HG03060 (cell line): ENCODE data around the gene FOXA3.
"Not testable (repeated sequence)": the region's sequence is repeated elsewhere in the genome, so short reads cannot be mapped to it uniquely, and the experiment has no call there.

Experiments
- ATAC-seq: cut with Tn5 transposase; IDR thresholded peaks from one replicate; pipeline ENCODE4 v1.9.1; 2021; ENCODE audit warnings: low read depth, moderate number of reproducible peaks; ENCODE audit not compliant: unreplicated experiment

Gene FOXA3

DNA sequence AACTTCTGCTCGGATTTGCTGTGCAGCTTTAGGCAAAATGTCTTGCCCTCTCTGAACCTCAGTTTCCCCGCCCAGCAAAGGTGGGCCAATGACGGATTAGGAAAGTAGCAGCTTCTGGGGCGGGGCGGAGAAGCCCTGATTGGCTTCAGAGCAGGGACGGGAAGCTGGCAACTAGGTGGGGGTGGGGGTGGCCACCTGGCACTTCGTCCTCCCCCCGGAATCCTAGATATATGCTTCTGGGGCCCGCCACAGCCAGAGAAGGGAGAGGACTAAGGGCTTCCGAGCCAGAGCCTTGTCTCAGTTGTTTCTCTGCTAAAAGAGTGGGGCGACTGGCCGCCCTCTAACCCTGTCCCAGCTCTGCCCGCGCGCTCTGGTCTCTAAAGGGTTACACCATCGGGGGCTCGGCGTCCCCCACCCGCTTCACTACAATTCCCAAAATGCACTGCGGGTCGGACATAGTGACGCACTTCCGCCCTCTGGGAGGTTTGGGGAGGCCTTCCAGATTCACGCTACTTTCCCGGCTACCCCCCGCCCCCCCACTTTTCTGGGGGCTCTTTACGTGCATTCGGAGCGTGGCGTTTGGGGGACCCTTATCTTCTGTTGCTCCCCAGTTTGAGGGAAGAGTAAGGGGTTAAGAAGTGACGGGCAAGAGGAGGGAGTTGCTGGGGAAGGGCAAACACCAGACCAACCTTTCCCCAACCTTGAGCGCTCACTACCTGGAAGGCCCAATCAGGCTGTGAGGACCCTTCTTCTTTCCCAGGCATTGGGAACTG lies 22.5 kb downstream of the FOXA3 start:
- ATAC-seq, result peak; percentile 37

DNA sequence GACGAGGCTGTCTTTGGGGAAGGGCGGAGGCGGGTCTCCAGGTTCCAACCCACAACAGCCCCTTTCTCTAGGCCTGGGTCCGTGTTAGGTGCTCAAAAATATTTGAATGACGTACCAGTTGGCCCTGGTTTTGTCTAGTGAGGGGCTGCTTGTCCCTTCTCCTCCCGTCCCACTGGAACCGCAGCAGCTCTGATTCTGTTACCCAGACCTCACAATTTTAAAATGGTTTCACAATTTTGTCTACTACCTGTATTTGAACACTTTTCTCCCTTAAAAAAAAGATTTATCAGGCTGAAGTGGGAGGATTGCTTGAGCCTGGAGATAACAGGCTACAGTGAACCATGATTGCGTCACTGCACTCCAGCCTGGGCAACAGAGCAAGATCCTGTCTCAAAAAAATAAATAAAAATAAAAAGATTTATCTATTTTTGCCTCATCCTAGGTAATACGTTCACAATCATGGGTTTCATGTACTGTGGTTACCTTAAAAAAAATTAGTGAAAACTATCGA lies 23.1 kb downstream of the FOXA3 start:
- ATAC-seq, result no peak

DNA sequence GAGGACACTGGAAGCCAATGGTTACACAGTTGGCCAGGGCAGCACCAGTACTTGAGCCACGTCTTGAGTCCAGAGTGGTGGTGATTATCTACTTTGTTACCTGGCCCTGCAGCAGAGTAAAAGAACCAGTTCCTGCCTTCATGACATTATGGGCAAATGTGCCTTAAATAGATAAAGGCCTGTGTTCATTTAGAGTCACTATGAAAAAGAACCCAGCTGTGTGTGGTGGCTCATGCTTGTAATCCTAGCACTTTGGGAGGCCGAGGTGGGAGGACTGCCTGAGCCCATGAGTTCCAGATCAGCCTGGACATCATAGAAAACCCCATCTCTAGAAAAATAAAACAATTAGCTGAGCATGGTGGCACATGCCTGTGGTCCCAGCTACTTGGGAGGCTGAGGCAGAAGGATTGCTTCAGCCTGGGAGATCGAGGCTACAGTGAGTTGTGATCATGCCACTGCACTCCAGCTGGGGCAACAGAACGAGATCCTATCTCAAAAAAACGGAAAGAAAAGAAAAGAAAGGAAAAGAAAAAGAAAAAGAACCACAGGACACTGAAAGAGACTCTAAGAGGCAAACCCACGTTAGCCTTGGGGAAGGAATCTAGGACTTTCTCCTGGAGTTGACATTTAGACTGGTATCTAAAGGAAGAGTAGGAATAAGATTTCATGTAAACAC lies 25.2 kb downstream of the FOXA3 start:
- ATAC-seq, result no peak

DNA sequence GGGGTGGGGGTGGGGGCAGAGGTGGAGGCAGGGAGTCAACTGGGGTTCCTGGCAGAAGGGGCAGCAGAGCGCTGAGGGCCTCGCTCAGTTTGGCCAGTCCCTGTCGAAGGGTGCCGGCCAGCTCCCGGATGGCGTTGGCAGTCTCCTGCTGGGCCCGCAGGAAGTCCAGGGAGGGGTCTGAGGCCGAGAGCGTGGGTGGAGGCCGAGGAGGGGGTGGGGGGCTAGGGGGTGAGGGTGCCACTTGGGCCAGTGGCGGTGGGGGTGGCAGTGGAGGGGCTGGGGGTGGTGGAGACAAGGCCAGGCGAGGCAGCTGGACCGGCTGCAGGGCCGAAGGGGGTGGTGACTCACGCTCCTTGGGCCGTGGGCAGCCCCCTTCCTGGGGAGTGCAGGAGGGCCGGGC lies 26.8 kb downstream of the FOXA3 start:
- no peak for ATAC-seq

DNA sequence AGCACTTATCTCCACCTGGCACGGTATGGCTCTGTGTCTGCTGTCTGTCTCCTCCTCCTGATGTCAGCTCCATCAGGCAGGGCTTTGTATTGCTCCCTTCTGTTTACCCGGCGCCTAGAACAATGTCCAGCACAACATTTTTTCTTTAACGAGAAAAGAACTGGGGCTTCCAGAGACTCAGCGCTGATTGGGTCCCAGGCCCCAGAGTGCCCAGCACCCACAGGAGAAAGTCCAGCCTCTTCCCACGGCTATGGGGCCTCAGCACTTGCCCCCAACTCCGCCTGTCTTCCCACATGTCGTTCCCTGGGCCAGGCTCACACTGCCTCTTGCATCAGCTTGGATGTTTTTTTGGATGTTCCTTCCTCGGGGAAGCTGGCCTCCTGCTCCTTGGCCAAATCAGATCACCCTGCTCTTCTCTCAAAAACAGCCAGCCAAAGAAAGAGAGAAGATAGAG lies 31.4 kb downstream of the FOXA3 start:
- no peak for ATAC-seq

DNA sequence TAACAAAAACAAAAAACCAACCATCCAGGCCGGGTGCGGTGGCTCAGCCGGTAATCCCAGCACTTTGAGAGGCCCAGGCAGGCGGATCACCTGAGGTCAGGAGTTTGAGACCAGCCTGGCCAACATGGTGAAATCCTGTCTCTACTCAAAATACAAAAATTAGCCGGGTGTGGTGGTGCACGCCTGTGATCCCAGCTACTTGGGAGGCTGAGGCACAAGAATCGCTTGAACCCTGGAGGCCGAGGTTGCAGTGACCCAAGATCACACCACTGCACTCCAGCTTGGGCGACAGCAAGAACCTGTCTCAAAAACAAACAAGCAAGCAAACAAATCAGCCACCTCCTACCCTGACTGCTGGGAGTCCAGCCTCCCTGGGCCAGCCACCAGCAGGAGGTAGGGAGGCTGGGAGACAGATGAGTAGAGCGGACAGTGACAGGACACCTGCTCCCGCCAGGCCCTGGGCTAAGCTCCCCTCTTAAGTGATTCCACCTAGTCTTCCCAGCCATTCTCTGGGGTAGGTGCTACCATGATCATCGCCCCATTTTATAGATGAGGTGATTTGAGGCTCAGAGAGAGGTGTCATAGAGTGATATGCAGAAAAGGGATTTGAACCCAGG lies 32.0 kb downstream of the FOXA3 start:
- ATAC-seq, result not testable (repeated sequence)

DNA sequence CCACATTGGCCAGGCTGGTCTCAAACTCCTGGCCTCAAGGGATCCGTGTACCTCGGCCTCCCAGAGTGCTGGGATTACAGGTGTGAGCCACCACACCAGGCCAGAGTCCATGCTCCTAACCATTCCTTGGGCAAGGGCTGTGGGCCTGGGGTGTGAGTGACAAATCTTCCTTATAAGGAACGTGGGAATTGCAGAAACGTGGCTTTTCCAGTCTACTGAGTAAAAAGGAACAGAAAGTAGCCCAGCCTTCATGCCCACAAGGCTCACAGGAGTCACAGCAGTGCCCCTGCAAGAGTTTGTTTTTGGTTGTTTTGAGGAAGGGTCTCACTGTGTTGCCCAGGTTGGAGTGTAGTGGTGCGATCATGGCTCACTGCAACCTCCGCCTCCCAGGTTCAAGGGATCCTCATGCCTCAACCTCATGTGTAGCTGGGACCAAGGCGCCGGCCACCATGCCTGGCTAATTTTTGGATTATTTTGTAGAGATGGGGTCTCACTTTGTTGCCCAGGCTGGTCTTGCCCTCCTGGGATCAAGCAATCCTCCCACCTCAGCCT lies 33.2 kb downstream of the FOXA3 start:
- ATAC-seq, result no peak

DNA sequence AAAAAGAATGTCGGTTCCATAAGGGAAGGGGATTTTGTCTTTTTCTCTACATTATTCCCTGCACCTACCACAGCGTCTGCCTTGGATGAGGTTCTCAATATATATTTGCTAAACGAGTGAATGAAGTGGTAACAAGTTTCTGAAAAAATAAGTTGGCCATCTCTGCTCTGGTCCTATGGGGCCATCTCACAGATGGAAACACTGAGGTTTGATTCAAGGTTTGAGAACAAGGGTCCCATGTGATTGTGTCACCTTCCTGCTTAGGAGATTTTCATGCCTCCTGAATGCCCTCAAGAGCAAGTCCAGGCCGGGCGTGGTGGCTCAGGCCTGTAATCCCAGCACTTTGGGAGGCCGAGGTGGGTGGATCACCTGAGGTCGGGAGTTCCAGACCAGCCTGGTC lies 35.1 kb downstream of the FOXA3 start:
- no peak for ATAC-seq

DNA sequence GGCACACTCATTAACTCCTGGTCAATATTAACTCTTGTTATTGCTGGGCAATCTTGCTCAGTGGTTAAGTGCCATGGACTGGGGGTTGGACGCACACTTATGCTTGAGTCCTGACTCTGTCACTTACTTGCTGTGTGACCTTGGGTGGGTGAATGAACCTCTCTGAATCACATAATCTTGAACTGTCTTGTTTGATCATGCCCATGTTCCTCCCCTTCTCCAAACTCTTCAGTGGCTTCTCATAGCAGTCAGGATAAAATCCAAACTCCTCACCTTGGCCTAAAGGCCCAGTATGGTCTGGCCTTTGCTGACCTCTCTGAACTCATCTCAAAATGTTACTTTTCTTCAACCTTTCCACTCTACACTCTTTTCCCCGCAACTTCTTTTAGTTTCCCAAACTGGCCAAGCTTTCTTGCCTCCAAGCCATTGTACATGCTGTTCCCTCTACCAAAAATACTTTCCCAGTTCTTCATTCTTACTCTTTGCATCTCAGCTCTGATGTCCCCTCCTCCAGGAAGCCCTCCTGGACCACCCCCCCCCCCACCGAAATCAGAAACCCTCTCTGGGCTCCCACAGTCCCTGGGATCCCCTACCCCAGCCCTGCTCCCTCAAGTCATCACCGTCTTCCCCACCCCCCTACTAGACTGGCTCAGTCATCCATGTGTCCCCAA lies 35.9 kb downstream of the FOXA3 start:
- no peak for ATAC-seq

DNA sequence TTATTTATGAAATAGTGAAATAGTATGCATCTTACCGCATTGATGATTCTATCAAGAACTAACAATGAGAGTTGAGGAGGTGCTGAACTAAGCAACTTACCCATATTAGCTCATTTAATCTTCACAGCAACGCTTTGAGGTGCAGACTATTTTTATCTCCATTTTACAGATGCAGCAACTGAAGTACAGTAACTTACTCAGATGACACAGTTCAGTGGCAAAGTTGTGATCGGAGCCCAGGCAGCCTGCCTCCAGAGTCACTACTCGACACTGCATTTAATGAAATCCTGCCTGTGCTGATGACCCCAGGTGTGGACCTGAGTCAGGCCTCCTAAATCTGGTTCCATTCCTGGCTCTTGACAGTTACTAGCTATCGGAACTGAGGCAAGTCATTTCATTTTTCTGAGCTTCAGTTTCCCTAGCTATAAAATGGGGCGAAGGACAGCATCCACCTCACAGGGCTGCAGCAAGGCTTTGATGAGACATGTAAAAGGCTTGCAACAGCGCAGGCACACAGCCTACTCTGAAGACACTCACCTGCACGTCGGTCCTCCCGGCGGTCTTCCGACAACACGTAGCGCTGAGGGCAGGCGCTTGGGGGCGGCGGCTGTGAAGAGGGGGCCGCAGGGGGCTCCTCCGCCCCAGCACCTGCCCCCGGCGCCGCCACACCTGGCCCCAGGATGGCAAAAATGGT lies 36.8 kb downstream of the FOXA3 start:
- ATAC-seq, result no peak

DNA sequence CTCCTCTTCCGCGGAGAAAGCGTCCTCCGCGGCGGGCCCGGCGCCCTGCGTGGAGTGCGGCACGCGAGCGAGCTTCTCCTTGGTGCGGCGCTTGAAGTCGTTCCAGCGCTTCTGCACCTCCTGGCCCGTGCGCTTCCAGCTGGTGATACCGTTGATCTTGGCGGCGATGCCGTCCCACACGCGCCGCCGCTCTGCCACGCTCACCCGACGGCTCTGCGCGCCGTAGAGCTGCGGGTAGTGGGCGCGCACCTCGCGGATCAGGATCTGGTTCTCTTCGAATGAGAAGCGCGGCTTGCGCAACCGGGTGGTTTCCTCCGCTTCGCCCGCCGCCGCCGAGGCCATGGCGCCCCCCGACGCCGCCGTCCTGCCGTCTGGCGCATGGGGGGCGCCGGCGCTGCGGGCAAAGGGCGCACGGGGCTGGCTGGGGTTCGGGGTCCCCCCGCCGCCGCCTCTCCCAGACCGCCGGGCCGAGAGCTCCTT lies 37.3 kb downstream of the FOXA3 start:
- no peak for ATAC-seq

DNA sequence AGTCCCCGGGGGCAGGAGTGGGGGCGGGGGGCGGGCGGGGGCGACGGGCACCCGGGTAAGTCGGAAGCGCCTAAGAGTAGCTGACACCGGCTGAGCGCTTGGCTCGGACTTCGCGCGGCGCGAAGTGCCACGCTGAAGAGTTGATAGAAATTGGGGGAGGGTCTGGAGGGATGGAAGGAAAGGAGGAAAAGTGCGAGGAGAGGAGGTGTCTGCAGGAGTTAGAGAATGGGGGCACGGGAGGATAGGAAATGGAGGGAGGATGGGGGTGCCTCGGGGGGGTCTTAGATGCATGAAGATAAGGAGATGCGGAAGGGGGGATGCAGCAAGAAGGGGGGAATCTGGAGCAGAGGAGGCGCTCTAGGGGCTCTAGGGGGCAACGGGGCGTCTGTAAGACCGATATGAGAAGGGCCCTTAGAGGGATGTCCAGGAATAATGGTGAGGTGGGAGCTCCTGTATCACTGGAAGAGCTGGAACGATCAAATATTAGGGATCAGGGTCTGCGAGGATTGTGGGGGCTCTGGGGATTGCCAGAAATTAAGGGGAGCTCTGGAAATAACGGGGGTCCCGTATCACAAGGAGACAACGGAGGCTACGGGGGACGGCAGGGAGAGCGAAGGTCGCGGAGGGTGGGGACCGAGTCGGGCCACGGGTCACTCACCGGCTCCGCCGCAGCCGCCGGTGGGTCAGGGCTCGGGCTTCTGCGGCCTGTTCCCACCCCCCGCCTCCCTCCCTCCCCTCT lies 38.0 kb downstream of the FOXA3 start, which contains the start of gene MYPOP:
Gene MYPOP, minus strand, starts transcription at position 702 of the 739 bp plus-strand sequence. CDS start 840 bp downstream, outside the sequence.
- no peak for ATAC-seq

DNA sequence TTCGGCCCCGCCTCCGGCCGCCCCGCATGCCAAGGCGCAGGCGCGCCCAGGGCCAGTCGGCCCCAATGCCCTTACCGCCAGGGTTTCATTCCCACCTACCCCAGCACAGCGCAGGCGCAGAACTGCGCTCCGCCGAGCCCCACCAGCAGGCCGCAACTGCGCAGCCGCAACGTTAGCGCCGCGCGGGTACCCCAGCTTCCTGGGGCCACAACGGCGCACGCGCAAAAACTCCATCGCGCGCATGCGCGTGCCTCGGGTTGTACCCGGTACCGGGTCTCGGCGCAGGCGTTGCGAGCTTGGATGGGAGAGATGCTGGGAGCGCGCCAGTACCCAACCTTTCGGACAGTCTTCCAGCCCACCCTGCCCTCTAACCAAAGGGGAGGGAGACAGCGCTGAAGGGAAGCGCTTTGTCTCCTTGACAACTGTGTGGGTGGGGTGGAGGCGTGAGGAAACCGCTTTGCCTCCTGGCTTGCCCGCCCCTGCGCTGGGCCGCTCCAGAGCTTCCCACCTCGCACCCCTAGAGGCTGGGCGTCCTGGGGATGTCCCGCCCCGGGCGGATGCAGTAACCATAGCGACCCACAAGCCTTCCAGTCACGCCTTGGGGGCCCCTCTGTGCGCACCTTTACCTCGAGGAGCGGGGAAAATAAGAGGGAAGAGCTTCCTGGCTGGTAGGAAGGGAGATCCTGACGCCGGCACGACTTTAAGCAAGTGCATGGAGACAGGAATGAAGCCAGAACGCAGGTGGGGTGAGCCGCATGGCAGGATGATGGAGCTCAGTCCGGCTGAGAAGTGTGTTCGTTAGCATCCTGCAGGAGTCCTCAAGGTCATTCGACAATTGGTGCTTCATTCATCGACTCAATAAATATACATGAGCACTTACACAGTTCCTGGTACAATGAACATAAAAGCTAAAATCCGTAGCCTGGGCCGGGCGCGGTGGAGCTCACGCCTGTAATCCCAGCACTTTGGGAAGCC lies 38.8 kb downstream of the FOXA3 start:
- ATAC-seq, result peak; percentile 90

DNA sequence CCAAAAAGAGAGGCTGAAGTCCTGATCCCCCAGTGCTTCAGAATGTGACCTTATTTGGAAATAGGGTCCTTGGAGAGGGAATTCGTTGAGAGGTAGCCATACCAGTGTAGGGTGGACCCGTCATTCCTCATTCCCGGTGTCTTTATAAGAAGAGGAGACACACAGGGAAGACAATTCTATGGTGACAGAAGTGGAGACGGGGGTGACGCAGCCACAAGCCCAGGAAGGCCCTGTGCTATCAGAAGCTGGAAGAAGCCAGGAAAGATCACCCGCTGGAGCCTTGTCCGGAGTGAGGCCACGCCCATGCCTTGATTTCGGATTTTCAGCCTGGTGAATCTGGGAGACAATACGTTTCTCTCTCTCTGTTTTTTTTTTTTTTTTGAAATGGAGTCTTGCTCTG lies 40.9 kb downstream of the FOXA3 start:
- ATAC-seq, result no peak

DNA sequence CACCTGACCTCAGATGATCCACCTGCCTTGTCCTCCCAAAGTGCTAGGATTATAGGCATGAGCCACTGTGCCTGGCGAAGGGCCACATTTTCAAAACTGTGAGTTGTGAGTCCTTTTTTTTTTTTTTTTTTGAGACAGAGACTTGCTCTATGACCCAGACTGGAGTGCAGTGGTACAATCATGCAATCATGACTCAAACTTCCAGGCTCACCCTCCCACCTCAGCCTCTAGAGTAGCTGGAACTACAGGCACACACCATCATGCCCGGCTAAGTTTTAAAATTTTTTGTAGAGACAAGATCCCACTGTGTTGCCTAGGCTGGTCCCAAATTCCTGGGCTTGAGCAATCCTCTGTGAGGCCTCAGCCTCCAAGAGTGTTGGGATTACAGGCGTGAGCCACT lies 42.1 kb downstream of the FOXA3 start:
- ATAC-seq, result no peak

DNA sequence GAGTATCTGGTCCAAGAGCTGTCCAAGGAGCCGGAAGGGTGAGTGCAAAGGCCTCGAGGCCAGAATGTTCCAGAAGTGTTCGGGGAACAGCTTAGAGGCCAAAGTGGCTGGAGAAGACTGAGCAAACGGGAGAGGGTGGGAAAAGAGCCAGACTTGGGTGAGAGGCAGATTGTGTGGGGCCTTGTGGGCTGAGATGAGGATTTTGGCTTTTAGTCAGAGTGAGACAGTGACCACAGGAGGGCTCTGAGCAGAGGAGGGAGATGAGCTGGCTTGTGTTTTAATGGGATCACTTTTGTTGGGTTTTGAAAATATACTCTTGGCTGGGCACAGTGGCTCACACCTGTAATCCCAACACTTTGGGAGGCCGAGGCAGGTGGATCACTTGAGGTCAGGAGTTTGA lies 44.8 kb downstream of the FOXA3 start:
- no peak for ATAC-seq

DNA sequence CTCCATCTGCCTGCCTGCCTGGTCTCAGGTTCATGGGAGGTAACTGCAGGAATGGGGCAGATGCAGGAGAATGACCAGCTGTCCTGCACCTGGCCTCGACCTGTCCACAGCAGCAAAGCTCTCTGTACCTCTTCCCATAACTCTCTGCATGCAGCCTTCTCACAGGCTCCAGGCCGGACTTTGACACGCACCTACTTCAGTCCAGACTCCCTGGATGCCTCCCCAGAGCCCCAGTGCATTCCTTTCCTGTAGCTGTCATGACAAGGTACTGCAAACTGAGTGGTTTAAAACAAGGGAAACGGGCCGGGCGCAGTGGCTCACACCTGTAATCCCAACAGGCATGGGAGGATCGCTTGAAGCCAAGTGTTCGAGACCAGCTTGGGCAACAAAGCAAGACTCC lies 47.2 kb downstream of the FOXA3 start:
- ATAC-seq, result no peak
